Astrocyte (in vitro differentiated cells and primary cell): ENCODE data around the gene NCR2. TPM values are rescaled to one million over a fixed set of nuclear protein-coding genes. Genes with fewer than 3 reads are reported as not detected.
A peak's percentile ranks its signal among the peaks of the same experiment; 100 is the strongest.

Experiments used
- DNase-seq: peaks from one replicate; pipeline ENCODE4 v3.0.0-alpha.2; 2010; ENCODE audit warnings: low read depth
- FAIRE-seq: peaks from 2 replicates; lab custom pipeline; 2011; peaks lifted over from hg19 to GRCh38; lab: Jason Lieb, UNC
- H2AFZ ChIP-seq: 2 replicates; pipeline ENCODE4 v1.6.0; 2012; ENCODE audit warnings: low read depth, low read length, inconsistent platforms
- H3K27ac ChIP-seq: 2 replicates; pipeline ENCODE4 v1.5.1; 2011; ENCODE audit warnings: low read depth, low read length, inconsistent platforms
- H3K27me3 ChIP-seq: 2 replicates; pipeline ENCODE4 v1.6.0; 2011; ENCODE audit warnings: low read length, inconsistent platforms; ENCODE audit not compliant: insufficient read depth
- H3K36me3 ChIP-seq: 2 replicates; pipeline ENCODE4 v1.5.1; 2011; ENCODE audit warnings: low read length, inconsistent platforms; ENCODE audit not compliant: insufficient read depth
- H3K4me1 ChIP-seq: 2 replicates; pipeline ENCODE4 v1.5.1; 2011; ENCODE audit warnings: low read length, inconsistent platforms; ENCODE audit not compliant: insufficient read depth
- H3K4me2 ChIP-seq: 2 replicates; pipeline ENCODE4 v1.6.0; 2012; ENCODE audit warnings: low read length, inconsistent platforms
- H3K4me3 ChIP-seq: 2 replicates; pipeline ENCODE4 v1.5.1; 2011; ENCODE audit warnings: low read depth, mild to moderate bottlenecking, low read length, inconsistent platforms; ENCODE audit not compliant: insufficient read depth
- H3K79me2 ChIP-seq: 2 replicates; pipeline ENCODE4 v1.6.0; 2012; ENCODE audit warnings: mild to moderate bottlenecking, low read length, inconsistent platforms; ENCODE audit not compliant: insufficient read depth
- H3K9ac ChIP-seq: 2 replicates; pipeline ENCODE4 v1.6.0; 2012; ENCODE audit warnings: mild to moderate bottlenecking, low read length, inconsistent platforms
- H3K9me3 ChIP-seq: 2 replicates; pipeline ENCODE4 v1.5.1; 2012; ENCODE audit warnings: low read depth, mild to moderate bottlenecking, low read length, inconsistent platforms; ENCODE audit not compliant: insufficient read depth
- H4K20me1 ChIP-seq: 2 replicates; pipeline ENCODE4 v1.6.0; 2012; ENCODE audit warnings: low read length, inconsistent platforms; ENCODE audit not compliant: insufficient read depth
- H3K27ac Mint-ChIP-seq: one replicate; pipeline ENCODE4 v1.8.0; 2021; ENCODE audit warnings: mild to moderate bottlenecking, mixed read lengths; ENCODE audit not compliant: unreplicated experiment
- H3K27me3 Mint-ChIP-seq: one replicate; pipeline ENCODE4 v1.8.0; 2021; ENCODE audit warnings: low read depth, mixed read lengths; ENCODE audit not compliant: unreplicated experiment
- H3K36me3 Mint-ChIP-seq: one replicate; pipeline ENCODE4 v1.8.0; 2021; ENCODE audit warnings: low read depth, mixed read lengths; ENCODE audit not compliant: unreplicated experiment
- H3K4me1 Mint-ChIP-seq: one replicate; pipeline ENCODE4 v1.8.0; 2021; ENCODE audit warnings: low read depth, mixed read lengths; ENCODE audit not compliant: unreplicated experiment
- H3K4me3 Mint-ChIP-seq: one replicate; pipeline ENCODE4 v1.8.0; 2021; ENCODE audit warnings: mild to moderate bottlenecking, moderate library complexity, mixed read lengths; ENCODE audit not compliant: unreplicated experiment
- H3K9me3 Mint-ChIP-seq: one replicate; pipeline ENCODE4 v1.8.0; 2021; ENCODE audit warnings: mild to moderate bottlenecking, mixed read lengths; ENCODE audit not compliant: unreplicated experiment
- CTCF ChIP-seq: IDR thresholded peaks from 2 replicates; pipeline ENCODE4 v1.5.1; 2011; ENCODE audit warnings: low read depth, mild to moderate bottlenecking, inconsistent platforms, low read length, moderate library complexity; ENCODE audit not compliant: insufficient read depth
- EZH2 ChIP-seq: IDR thresholded peaks from 2 replicates; pipeline ENCODE4 v1.6.1; 2012; ENCODE audit warnings: mild to moderate bottlenecking, low read length, inconsistent platforms; ENCODE audit not compliant: insufficient read depth
- total RNA-seq: library from RNA; stranded (reverse); gene quantifications from 2 replicates; pipeline ENCODE4 v1.2.1, GENCODE V29; 2021

The NCR2 gene
- total RNA-seq, 1 donor from 2014 or later, result not detected

GRCh38 chr6:41373919-41374617 lies 38.7 kb downstream of the NCR2 start:
- H3K27me3 ChIP-seq, result peaks cover 91% of the 10 kb centered on the region

GRCh38 chr6:41374618-41375590 lies 39.5 kb downstream of the NCR2 start:
- H3K4me3 ChIP-seq, result no peak overlapping the region
- H4K20me1 ChIP-seq, result peaks cover 6% of the 10 kb centered on the region
- H3K36me3 ChIP-seq, result no peaks in the 10 kb centered on the region
- no peak overlapping the region for H3K27ac Mint-ChIP-seq
- DNase-seq (no peak), FAIRE-seq (no peak)
- no peak overlapping the region for H3K9ac ChIP-seq
- peak overlapping the region; percentile 41 for H2AFZ ChIP-seq
- H3K36me3 Mint-ChIP-seq, result no peaks in the 10 kb centered on the region
- no peaks in the 10 kb centered on the region for H3K9me3 ChIP-seq
- H3K4me3 Mint-ChIP-seq, result peak overlapping the region; percentile 68
- peak overlapping the region; percentile 11 for H3K4me2 ChIP-seq
- H3K9me3 Mint-ChIP-seq, result peaks cover 2% of the 10 kb centered on the region
- H3K79me2 ChIP-seq, result no peaks in the 10 kb centered on the region
- H3K4me1 Mint-ChIP-seq, result peaks cover 15% of the 10 kb centered on the region
- peaks cover 9% of the 10 kb centered on the region for H3K4me1 ChIP-seq
- TF ChIP-seq CTCF (no peak), EZH2 (no peak)
- H3K27me3 Mint-ChIP-seq, result peaks cover 85% of the 10 kb centered on the region
- H3K27me3 ChIP-seq, result peaks cover 87% of the 10 kb centered on the region
- no peak overlapping the region for H3K27ac ChIP-seq

More at GRCh38 chr6:41373919-41374617, 38.7 kb downstream of the NCR2 start:
- H3K36me3 Mint-ChIP-seq, result no peaks in the 10 kb centered on the region
- peaks cover 6% of the 10 kb centered on the region for H4K20me1 ChIP-seq
- H3K27me3 Mint-ChIP-seq, result peaks cover 84% of the 10 kb centered on the region
- no peak overlapping the region for H3K4me3 ChIP-seq
- TF ChIP-seq CTCF, result no peak
- peak; percentile 62 for TF ChIP-seq EZH2
- H3K9ac ChIP-seq, result no peak overlapping the region
- H3K9me3 ChIP-seq, result no peaks in the 10 kb centered on the region
- H3K4me3 Mint-ChIP-seq, result peak overlapping the region; percentile 68
- H3K27ac ChIP-seq, result no peak overlapping the region
- H3K79me2 ChIP-seq, result no peaks in the 10 kb centered on the region
- DNase-seq (no peak), FAIRE-seq (no peak)
- peaks cover 2% of the 10 kb centered on the region for H3K9me3 Mint-ChIP-seq
- H2AFZ ChIP-seq, result peak overlapping the region; percentile 41
- H3K36me3 ChIP-seq, result no peaks in the 10 kb centered on the region
- H3K27ac Mint-ChIP-seq, result no peak overlapping the region
- peaks cover 9% of the 10 kb centered on the region for H3K4me1 ChIP-seq
- peak overlapping the region; percentile 11 for H3K4me2 ChIP-seq
- H3K4me1 Mint-ChIP-seq, result peaks cover 15% of the 10 kb centered on the region
